ENCODE results near the gene KRTAP23-1.

Gene KRTAP23-1

DNA sequence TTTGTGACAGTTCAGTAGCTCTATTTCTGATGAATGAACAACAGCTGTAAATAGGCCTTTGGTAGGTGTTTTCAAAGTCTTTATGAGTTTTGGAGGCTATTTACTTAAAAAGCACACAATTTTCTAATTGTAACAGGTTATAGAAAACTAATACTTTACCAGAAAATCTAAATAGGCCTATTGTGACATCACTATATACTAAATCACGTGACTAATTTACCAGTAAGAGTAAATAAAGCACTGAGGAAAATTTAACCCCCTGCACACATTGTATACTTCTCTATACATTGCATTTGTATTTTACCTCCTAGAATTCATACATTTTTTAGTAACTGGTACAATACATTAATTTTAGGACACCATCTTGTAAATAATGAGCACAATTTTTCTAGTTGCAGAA, 43.3 kb downstream of the KRTAP23-1 start:
- DNase-seq: no peak

Data from CD4-positive, alpha-beta T cell treated with Interleukin-15 for 1 hour (primary cell).